Renal cortical epithelial cell (primary cell): ENCODE data around the gene UCP2. TPM values are rescaled to one million over a fixed set of nuclear protein-coding genes. Genes with fewer than 3 reads are reported as not detected.

Experiments
- DNase-seq: peaks from one replicate; pipeline ENCODE4 v3.0.0-alpha.2; 2011; ENCODE audit warnings: low read depth
- total RNA-seq: library from RNA; depleted of rRNA; stranded (reverse); fragments of >200 nt; gene quantifications from 2 replicates; pipeline ENCODE4 v1.2.3, GENCODE V29; 2014

The UCP2 gene
- total RNA-seq, 1 donor from 2014 or later: 48.6 TPM

DNA sequence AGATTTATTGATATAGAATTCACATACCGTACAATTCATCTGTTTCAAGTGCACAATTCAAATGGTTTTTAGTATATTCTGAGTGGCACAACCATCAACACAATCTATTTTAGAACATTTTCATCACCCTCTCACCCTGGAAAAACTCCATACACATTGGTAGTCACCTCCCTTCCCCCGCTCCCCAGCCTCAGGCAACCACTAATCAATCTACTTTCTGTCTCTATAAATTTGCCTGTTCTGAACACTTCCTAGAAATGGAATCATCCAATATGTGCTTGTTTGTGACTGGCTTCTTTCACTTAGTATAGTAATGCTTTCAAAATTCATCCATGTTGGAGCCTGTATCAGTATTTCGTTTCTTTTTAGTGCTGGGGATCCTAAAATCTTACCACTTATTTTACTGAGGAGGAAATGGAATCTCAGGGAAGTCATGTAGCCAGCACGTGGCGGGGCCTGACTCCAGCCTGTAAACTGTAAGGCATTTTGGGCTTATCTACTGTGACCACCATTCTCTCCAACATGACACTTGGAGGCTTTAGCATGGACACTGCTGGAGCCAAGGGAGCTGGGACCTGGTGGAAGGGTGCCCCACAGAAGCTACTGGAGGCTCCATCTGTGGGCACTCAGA, 27.1 kb upstream of the UCP2 start:
- DNase-seq: no peak

DNA sequence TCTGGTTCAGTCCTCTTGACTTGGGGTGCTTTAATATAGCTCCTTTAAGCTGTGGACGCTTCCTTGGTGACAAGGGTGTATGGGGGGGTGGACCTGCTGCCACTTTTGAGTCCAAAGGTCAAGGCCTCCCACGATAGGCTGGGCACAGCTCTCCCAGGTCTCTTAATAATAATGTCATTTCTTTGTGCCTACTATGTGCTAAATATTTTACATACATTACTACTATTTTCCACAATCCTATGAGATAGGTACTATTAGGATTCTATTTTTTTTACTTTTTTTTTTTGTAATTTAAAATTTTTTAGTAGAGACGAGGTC, 26.5 kb upstream of the UCP2 start:
- no peak for DNase-seq

- DNase-seq: no peak
These were observed 26.0 kb upstream of the UCP2 start, which contains the start of gene UCP3 for GRCh38 chr11:74008373-74009229. UCP3 (minus strand) TSS chr11:74009085; CDS start chr11:74007042, 2,043 bp downstream.

- DNase-seq: no peak
These were observed 25.2 kb upstream of the UCP2 start for GRCh38 chr11:74007691-74008372.

GRCh38 chr11:74006743-74007304, 24.2 kb upstream of the UCP2 start:
- DNase-seq: no peak

- no peak for DNase-seq
These were observed 23.3 kb upstream of the UCP2 start for GRCh38 chr11:74005721-74006517.

GRCh38 chr11:74004759-74005615, 22.3 kb upstream of the UCP2 start:
- no peak for DNase-seq

- DNase-seq: no peak
These were observed 21.5 kb upstream of the UCP2 start for GRCh38 chr11:74004046-74004695.

DNA sequence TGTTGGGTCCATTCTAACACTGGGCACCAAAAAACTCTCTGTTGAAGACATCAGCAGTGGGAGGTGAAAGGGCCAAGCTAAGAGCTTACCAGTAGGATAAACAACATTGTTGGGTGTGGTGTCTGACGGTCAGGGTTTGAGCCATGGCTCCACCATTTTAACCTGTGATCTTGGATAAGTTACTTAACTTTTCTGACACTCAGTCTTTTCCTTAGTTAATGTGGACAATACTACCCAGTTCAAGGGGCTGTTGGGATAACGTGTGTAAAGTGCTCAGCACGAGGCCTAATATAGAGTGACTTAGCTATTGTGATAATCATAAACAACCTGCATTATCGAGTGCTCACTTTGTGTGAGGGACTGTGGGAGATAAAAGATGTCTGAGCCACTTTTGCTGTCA, 20.2 kb upstream of the UCP2 start:
- no peak for DNase-seq

DNA sequence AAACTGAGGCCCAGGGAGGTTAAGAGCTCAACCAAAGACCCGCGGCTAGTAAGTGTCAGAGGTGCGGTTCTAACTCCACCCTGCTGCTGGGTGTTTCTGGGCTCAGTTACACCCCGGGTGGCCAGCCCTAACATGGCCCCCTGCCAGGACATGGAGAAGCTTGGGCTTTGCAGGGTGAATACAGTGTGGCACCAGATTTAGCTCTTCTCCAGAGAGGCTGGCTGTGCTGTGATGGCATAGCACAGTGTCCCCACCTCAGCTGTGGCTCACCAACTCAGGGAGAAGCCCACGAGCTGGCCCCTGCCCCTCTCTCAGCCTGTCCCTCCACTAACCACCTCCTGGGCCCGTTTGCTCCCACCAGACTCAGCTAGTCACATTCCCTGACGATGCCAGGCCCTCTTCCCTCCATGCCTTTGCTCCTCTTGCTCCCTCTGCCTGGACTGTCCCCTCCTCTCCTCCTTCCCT, 19.2 kb upstream of the UCP2 start:
- no peak for DNase-seq

DNA sequence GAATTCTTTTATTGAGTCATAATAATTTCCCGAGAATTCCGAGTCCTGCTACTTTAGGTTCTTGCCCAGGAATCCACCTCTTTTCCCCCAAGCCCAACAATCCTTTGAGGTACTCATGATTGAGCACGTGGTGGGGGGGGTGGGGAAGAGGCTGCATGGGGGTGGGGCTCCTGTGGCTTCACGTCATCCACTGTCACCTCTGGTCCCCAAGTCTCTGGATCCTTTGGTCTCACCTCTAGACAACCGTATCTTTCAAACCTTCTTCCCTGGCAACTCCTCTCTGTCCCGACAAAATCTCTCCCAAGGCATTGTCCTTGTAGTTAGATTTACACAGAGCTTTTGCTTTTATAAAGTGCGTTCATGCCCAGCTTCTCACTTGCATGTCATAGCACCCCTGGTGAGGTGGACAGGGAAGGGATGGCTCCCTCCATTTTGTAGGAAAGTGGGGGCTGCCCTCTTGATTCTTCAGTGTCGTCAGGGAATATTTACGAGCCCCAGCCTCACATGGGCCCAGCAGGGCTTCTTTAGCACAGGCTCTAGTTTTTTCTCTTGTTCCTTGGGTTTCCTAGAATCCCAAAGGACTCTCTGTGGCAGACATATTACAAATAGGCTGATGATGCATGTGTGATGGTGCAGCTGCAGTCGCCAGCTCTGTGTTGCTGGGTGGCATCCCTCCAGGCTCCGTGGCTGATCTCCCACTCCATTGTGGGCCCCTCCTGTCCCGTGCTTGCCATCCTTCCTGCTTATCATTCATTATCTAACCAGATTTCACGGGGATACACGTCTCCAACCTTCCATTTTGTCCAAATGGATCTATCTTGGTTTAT, 17.9 kb upstream of the UCP2 start:
- no peak for DNase-seq

- peak; percentile 49 for DNase-seq
These were observed 17.1 kb upstream of the UCP2 start for GRCh38 chr11:73999581-74000306.

DNA sequence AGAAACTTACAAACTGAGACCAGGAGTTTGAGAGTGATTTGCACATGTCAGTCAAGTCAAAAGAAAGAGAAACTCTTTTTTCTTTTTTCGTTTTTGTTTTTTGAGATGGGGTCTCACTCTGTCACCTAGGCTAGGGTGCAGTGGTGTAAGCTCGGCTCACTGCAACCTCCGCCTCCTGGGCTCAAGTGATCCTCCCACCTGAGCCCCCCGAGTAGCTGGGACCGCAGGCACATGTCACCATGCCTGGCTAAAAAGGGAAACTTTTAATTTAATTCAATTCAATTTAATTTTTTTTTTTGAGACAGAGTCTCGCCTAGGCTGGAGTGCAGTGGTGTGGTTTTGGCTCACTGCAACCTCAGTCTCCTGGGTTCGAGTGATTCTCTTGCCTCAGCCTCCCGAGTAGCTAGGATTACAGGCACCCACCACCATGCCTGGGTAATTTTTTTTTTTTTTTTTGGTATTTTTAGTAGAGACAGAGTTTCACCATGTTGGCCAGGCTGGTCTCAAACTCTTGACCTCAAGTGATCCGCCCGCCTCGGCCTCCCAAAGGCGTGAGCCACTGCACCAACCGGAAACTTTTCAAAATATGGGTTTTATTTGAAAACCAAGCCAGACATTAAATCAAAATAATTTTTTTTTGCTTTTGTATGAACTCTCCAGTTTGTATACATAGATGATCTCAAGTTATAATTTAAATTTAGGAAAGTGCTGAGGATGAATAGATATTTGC, 16.4 kb upstream of the UCP2 start:
- DNase-seq: no peak

DNA sequence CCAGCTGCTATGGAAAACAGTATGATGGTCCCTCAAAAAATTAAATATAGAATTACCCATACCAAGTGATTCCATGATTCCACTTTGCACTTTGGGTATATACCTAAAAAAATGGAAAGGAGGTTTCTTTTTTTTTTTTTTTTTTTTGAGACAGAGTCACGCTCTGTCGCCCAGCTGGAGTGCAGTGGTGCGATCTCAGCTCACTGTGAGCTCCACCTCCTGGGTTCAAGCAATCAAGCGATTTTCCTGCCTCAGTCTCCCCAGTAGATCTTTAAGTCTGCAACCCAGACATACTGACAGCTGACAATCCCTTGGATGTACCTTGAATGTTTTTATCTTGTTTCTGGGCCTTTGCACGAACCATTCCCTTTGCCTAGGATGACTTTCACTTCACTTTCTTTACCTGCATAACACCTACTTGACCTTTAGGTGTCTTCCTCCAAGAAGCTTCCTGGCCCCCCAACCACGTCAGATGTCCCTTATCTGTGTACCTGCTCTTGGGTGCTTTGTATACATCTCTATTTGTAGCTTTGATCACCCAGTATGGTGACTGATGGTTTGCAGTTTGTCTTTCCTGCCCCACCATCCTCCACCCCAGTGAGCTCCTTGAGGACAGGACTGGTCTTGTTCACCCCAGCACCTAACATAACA, 14.6 kb upstream of the UCP2 start:
- DNase-seq: no peak

- no peak for DNase-seq
These were observed 13.6 kb upstream of the UCP2 start for GRCh38 chr11:73996161-73996747.

- no peak for DNase-seq
These were observed 13.1 kb upstream of the UCP2 start for GRCh38 chr11:73995731-73996130.

GRCh38 chr11:73995247-73995646, 12.6 kb upstream of the UCP2 start:
- peak; percentile 51 for DNase-seq
